Stimulated activated CD8-positive, alpha-beta memory T cell treated with anti-CD3 and anti-CD28 coated beads, Interleukin-15, amount 100 ng/mL, for 48 hours (primary cell): ENCODE data around the gene SPAG9.
"Not testable (repeated sequence)": the region's sequence is repeated elsewhere in the genome, so short reads cannot be mapped to it uniquely, and the experiment has no call there.

Experiments used
- DNase-seq, 2 donors: peaks; one replicate each; pipeline ENCODE4 v3.0.0-alpha.2; 2020; ENCODE audit warnings: low read depth in 2 of 2

The SPAG9 gene

DNA sequence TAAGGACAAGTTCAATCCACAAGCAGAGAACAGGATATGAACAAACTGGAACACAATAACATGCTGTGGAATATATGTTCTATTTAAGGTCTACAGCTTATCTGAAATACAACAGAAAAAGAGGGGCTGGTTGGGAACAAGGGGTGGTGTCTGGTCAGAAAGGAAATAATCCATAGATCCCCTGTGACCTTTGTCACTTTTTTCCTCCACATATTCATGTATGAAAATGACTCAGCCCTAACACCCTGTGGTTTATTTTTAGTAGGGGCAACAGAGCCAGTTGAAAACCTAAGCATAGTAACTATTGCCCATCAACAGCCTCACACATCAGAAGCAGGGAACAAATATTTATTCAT, 12.3 kb upstream of the SPAG9 start:
- no peak for DNase-seq

DNA sequence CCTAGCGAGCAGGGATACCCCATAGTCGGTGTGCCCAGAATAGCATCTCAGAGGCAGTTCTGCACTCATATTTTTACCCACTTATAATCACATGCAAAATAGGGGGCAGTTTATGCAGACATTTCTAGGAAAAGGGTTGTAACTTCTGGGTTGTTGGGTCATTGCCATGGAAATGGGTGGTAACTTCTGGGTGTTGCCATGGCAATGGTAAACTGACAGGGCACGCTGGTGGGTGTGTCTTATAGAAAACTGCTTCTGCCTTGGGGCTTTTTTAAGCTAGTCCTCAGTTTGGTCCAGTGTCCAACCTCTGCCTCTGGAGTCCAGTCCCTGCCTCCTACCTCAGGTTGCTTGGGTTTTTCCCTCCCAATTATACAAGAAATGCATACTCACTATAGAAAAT, 7.4 kb upstream of the SPAG9 start:
- DNase-seq, result no peak

DNA sequence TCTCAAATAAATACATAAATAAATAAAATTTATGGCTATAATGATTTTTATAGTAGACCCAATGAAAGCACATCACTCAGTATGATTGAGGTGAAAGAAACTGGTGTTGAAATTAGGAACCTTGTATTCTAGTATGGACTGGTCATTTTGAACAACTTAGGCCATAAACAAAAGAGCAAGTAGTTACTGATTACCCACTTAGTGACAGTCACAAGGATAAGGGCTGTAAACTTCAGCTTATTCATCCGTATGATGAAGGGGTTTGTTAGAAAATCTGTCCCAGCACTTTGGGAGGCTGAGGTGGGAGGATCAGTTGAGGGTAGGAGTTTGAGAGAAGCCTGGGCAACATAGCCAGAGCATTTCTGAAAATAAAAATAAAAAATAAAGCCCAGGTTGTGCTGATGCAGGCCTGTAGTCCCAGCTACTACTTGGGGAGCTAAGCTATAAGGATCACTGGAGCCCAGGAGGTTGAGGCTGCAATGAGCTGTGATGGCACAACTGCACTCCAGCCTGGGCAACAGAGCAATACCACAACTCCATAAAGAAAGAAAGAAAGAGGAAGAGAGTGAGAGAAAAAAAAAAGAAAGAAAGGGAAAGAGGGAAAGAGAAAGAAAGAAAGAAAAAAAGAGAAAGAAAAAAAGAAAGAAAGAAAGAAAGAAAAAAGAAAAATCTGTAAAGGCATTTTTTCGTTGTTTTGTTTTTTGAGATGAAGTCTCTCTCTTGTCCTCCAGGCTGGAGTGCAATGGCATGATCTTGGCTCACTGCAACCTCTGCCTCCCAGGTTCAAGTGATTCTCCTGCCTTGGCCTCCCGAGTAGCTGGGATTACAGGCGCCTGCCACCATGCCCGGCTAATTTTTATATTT, 4.2 kb upstream of the SPAG9 start:
- no peak for DNase-seq

DNA sequence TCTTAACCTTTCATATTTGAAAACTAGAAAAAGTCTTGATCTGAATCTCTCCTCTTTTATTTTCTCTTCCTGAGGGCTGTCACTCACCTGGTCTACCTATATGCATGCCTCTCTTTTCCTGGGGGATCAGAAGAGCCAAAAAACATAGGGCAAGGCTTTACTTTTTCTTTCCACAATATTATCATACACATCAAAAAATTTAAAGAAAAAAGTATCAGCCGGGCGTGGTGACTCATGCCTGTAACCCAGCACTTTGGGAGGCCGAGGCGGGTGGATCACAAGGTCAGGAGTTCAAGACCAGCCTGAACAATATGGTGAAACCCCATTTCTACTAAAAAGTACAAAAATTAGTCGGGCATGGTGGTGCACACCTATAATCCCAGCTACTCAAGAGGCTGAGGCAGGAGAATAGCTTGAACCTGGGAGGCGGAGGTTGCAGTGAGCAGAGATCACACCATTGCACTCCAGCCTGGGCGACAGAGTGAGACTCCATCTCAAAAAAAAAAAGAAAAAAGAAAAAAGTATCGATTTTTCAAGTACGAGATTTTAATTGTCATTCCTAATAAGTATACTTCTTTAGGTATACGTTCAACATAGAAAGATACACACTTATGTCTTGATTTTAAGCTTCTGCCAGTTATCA, 1.9 kb upstream of the SPAG9 start:
- DNase-seq, result not testable (repeated sequence)

DNA sequence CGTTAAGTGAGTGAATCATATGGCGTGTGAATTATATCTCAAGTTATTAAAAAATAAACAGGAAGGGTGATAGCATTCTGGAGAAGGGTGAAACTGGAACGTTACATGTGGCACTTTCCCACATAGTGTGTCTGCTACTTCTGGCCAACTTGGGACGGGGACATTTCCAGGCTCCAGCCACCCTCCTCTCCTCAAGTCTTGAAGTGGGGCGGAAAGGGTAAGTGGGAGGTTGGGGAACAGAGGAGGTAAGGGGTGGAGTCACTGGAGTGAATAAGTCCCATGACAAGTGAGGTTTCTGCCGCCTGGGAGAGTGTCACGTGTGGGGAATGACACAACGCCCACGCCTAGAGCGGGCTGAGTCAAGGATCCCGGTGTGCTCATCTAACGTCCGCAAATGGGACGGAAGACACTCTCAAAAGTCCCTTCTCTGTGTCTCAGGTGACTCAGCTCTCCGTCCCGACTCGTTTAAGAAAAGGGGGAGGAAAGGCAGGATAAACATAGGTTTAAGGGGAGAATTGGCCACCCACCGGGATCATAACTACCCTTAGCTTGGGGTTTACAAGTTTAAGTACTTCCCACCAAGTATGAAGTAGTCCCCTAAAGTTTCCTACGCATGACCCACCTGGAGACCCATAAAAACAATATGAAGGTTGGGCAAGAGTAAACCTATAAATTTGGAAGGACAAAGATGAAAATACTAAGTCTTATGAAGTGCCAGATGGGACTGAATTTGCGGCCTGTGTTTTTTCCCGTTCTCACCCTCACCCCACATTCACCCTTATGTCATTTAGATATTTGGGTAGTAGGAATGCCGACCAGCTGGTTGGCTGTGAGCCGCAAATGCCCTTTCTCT, 1.2 kb upstream of the SPAG9 start:
- DNase-seq, result peak; percentile 85 to 87

DNA sequence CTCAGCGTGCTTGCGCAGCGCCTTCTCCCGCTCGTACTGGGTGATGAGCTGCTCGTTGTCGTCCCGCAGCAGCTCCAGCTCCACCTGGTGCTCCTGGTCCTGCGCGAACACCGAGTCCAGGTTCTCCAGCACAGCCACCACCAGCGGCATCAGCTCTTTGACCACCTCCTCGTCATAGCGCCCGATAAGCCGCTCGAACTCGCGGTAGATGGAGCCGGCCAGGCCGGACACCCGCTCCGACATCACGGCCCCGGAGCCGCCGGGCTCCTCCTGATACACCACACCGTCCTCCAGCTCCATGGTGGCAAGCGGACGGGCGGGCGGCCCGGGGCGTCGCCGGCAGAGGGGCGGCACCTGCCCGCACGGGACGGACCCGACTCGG, 320 bp downstream of the SPAG9 start:
- DNase-seq, result no peak

DNA sequence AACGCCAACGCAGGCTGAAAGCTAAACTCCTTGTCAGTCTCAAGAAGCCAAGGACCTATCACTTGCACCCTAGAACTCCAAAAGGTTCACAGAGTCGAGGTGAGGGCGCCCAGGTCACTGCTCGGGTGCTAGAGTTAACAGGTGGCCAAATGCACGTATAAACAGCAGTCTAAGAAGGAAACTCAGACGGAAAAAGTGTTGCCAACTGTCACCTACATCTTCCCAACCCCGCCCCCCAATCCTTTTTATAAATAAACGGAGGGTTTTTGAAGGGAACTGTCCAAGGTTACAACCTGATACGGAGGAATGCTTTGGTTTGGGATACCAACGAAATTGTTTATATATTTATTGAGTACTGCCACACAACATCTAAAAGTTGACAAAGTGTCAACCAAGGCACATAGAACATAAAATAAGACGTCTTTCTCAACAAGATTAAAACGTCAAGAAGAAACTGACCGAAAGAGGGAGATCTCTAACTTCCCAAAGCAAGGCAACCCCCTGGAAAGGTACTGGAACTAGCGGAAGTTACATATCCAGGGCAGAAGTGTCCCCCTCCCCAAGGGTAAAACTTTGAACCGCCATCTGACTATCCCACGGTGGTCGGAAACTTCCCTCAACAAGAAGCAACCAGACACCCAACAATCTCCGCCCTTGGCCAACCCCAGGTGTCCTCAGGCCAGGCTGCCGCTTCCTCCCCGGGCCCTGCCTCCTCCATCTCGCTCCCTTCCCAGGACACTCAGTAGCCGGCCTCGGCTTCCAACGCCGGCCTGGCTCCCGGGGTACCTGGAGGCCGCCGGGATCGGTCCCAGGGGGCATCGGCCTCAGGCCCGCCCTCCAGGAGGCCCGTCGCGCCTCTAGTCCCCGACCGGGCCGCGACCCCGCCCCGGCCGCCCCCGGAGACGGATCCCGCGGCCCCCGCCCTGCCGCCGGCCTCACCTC, 982 bp downstream of the SPAG9 start:
- DNase-seq, result peak in 1 of 2 donors; percentile 31

DNA sequence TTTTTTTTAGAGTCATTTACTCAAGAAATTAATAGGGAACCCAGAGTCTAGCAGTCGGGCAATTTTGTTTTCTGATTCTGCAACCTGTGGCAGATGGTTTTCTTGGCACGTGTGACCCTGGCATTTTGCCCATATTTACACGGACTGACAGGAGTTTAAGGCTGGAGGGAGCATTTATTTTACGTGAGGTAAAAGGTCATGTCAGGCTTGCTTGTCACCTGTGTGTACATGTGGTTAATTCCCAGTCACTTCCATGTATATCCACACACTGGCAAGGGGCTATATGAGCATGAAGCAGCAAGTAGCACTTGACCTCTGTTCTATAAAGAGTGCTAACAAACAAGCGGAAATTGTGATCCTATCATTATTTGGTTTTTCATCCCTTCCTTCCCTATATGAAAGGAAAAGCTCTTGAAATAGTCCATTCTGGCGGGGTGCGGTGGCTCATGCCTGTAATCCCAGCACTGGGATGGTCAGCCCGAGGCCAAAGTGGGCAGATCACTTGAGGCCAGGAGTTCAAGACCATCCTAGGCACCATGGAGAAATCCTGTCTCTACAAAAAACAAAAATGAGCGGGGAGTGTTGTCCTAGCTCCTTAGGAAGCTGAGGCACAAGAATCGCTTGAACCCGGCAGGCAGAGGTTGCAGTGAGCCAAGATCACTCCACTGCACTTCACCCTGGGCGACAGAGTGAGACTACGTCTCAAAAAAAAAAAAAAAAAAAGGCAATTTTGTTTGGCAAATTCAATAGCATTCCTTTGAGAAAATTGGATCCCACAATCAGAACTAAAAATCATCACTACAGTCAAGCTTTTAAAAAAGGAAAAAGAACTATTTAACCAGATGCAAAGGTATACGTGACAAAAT, 2.1 kb downstream of the SPAG9 start:
- DNase-seq, result no peak

DNA sequence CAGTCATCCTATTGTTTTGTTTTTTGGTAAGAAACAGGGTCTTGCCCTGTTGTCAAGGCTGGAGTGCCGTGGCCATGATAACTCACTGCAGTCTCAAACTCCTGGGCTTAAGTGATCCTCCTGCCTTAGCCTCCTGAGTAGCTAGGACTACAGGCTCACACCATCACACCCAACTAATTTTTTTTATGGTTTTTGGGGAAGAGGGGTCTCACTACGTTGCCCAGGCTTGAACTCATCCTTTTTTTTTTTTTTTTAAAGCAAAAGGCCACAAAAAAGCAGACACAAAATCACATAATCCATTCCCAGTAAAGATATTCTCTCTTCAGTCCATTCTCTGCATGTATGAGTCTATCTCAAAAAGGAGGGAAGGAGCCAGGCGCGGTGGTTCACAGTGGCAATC, 5.5 kb downstream of the SPAG9 start:
- DNase-seq, result no peak

DNA sequence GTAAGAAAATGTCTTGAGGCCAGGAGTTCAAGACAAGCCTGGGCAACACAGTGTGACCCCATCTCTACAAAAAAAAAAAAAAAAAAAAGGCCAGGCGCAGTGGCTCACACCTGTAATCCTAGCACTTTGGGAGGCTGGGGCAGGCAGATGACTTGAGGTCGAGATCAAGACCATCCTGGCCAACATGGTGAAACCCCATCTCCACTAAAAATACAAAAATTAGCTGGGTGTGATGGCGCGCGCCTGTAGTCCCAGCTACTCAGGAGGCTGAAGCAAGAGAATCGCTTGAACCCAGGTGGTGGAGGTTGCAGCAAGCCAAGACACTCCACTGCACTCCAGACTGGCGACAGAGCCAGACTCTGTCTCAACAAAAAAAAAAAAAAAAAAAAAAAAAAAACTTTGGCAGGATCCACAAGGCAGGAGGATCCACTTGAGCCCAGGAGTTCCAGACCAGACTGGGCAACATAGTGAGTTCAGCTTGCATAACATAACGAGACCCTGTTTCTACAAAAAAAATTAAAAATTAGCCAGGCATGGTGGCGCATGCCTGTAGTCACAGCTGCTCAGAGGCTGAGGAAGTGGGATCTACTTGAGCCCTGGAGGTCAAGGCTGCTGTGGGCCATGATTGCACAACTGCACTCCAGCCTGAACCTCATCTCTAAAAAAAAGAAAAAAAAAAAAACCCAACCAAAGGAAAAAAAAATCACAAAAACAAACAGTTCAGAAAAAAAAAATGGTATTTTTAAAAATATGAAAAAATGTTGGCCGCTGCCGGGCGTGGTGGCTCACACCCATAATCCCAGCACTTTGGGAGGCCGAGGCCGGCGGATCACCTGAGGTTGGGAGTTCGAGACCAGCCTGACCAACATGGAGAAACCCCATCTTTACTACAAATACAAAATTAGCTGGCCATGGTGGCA, 8.1 kb downstream of the SPAG9 start:
- DNase-seq, result not testable (repeated sequence)

DNA sequence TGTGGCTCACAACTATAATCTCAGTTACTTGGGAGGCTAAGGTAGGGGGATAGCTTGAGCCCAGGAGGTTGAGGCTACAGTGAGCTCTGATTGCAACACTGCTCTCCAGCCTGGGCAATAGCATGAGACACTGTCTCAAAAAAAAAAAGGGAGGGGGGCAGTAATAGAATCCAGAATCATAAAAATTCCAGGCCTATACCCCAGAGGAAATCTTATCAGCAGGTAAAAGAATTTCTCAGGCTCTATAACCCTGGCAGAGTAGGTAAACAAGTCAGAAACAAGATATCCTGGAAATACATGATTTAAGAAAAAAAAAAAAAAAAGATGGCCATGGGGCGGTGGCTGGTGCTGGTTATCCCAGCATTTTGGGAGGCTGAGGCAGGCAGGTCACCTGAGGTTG, 12.9 kb downstream of the SPAG9 start:
- no peak for DNase-seq

DNA sequence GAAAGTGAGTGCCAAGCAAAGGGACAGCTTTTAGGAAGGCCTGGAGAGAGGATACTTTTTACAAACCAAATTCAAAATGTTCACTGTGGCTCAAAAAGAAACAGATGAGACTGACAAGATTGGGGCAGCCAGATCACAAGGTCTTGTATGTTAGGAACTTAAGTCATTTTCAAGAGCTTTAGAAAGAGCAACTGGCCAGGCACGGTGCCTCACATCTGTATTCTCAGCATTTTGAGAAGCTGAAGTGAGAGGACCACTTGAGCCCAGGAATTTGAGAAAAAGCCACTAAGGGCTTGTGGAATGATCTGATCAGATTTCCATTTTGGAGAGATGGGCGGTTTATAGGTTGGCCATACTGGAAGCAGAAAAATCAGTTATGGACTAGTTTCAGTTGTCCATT, 17.2 kb downstream of the SPAG9 start:
- no peak for DNase-seq

DNA sequence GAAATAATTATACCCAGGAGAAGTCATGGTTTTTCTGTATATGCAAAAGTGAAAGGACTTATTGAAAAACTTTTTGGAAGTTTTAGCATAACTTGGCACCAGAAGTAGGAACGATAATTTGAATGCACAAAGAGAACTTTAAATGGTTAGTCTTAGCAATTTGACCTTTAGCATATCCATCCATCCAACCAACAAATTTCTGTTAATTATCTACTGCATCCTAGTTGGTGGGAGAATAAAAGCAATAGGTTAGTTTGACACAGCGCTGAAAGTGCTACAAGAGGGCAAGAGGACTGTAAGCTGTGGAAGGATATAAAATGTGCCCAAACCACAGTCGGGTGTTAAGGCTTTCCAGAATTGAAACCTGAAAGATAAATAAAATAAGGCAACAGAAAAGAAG, 17.6 kb downstream of the SPAG9 start:
- DNase-seq, result no peak

DNA sequence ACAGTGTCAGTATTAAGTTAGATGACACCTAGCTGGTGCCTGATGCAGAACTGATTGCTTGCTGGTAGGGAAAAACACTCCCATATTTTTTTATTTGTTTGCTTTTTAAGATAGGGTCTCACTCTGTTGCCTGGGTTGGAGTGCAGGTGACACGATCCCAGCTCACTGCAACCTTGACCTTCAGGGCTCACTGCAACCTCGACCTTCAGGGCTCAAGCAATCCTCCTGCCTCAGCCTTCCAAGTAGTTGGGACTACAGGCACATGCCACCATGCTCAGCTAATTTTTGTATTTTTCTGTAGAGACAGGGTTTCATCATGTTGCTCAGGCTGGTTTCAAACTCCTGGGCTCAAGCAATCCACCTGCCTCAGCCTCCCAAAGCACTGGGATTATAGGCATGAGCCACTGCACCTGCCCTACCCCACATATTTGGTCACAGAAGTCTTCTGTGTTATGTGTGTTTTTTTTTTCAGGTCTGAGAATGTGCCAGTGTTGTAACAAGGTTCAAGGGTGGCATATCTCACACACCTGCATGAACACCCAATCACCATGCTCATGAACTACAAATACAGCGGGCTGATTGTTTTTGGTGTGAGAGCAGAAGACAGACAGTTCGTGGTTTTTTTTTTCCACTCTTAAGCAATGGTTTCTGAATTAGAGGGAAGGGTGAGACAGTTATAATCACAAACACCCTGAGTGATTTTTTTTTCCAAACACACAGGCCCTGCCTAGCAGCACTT, 22.8 kb downstream of the SPAG9 start:
- no peak for DNase-seq

DNA sequence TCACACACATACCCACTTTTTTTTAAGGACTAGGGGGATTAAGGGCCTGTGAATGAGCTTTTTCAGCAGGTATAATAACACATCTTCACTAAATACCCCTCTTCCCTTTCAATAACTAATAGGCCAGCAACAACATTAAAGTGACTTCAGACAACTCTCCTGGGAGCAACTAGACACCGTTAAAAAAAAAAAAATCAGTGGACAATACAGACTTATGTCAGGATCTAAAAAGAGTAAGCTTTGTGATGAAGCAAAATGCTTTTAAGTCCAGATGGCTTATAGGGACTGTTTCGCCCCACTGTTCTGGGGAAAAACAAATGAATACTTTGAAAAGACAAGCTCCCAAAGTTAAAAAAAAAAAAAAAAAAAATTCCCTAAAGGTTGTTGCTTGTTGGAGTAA, 29.0 kb downstream of the SPAG9 start:
- DNase-seq, result no peak

DNA sequence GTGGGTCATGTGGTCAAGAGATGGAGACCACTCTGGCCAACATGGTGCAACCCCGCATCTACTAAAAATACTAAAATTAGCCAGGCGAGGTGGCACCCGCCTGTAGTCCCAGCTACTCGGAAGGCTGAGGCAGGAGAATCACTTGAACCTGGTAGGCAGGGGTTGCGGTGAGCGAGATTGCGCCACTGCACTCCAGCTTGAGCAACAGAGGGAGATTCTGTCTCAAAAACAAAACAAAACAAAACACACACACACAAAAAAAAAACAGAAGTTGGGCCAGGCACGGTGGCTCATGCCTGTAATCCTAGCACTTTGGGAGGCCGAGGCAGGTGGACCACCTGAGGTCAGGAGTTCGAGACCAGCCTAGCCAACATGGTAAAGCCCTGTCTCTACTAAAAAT, 31.8 kb downstream of the SPAG9 start:
- not testable (repeated sequence) for DNase-seq

DNA sequence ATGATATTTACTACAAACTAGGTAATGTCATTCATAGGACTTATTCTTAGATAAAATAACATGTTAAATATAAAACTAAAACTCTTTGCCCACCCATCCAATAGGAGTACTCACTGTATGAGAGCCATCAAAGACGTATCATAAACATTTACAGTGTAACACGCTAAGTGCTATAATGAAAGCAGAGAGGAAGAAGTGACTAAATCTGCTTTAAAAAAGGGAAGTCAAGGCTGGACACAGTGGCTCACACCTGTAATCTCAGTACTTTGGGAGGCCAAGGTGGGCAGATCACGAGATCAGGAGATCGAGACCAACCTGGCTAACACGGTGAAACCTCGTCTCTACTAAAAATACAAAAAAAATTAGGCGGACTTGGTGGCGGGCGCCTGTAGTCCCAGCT, 32.4 kb downstream of the SPAG9 start:
- DNase-seq, result no peak

DNA sequence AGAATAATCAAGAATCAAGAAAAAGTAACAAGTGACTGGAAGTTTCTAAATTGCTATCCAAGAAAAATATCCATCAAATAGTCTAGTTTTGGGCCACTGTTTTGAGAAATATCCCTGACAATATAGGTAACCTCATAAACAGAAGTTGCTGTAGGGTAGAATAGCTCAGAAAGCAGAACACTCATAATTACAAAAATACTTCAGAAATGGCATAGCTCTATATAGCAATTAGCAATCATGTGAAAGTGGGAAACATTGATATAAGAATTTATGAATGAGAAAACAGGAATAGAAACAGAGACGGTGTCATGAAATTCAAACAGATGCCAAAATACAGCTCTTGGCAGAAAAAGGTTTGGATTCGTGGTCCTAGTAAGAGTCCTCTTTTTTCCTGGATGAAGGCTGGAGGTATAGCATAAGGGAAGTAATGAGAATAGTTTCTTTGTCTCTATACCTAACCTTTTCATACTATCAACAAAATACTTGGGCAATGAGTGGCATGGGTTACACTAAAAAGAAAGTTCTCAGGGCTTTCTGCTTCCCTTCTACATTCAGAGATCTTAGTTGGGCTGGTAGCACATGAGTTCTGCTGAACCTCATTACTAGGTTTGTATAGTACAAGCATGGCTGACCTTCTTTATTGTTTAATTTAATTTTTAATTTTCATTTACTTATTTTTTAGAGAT, 33.5 kb downstream of the SPAG9 start:
- DNase-seq, result no peak
